Measurements from ENCODE around the gene NIPAL3.
"Not testable (repeated sequence)": the region's sequence is repeated elsewhere in the genome, so short reads cannot be mapped to it uniquely, and the experiment has no call there.

The NIPAL3 gene

DNA sequence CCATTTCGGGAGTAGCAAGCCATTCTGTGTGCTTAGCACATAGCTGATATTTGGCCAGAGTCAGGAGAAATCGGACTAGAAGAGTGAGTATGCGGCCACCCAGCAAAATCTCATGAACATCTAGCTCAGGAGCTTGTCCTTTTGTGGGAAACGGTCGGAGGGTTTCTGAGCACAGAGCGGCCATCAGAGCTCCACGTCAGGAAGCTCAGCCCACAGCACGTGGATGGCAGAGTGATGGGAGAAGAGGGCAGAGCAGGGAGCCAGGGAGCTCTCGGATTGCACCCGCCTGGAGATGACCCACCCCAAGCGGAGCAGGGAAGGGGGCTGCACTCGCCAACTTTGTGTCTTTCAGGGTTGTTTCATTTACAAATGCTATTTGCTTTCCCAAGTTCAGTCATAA lies 100.9 kb downstream of the NIPAL3 start:
- no CpG with 5 or more reads among the region's 12 CpGs for WGBS (ENCODE audit: extremely low coverage, insufficient coverage, insufficient read length)
- Histone ChIP-seq H2BK5ac (ENCODE audit: low read depth, low read length, poor library complexity) (no peak overlapping the region), H3K4me1 (ENCODE audit: control insufficient read depth in 1 of 2, insufficient read depth in 2 of 2, low read length in 2 of 2) (no peaks in the 10 kb centered on the region), H3K9me3 (ENCODE audit: insufficient read depth, low read depth, low read length) (no peaks in the 10 kb centered on the region), H3K9ac (ENCODE audit: low read length) (no peak overlapping the region), H2BK120ac (ENCODE audit: insufficient read depth, low read length, poor library complexity) (peak overlapping the region; percentile 24), H3K79me2 (ENCODE audit: control insufficient read depth, insufficient read depth, low read length, poor library complexity) (no peaks in the 10 kb centered on the region), H3K36me3 (ENCODE audit: control insufficient read depth in 1 of 2, insufficient read depth in 2 of 2, low read length in 2 of 2) (peaks cover 0 to 1% of the 10 kb centered on the region in 2 experiments), H3K79me1 (ENCODE audit: low read length) (no peaks in the 10 kb centered on the region), H3K23ac (ENCODE audit: low read length) (no peak overlapping the region), H3K4ac (ENCODE audit: low read depth, low read length) (no peak overlapping the region), H3K27ac (ENCODE audit: low read depth, low read length) (no peak overlapping the region), H4K12ac (ENCODE audit: low read depth, low read length) (no peak overlapping the region), H3K4me3 (ENCODE audit: low read depth, low read length) (no peak overlapping the region), H2AK5ac (ENCODE audit: low read length) (no peak overlapping the region), H4K91ac (ENCODE audit: low read depth, low read length) (no peak overlapping the region), H3K18ac (ENCODE audit: low read length) (no peak overlapping the region), H2AFZ (ENCODE audit: insufficient read depth, low read length, poor library complexity) (no peak overlapping the region), H4K8ac (ENCODE audit: low read depth, low read length) (peak overlapping the region; percentile 23), H3K27me3 (ENCODE audit: insufficient read depth, low read length) (no peaks in the 10 kb centered on the region), H2BK12ac (ENCODE audit: low read length) (no peak overlapping the region), H3K4me2 (ENCODE audit: low read length) (no peak overlapping the region), H3K14ac (ENCODE audit: low read length) (no peak overlapping the region)
- no peak for DNase-seq

DNA sequence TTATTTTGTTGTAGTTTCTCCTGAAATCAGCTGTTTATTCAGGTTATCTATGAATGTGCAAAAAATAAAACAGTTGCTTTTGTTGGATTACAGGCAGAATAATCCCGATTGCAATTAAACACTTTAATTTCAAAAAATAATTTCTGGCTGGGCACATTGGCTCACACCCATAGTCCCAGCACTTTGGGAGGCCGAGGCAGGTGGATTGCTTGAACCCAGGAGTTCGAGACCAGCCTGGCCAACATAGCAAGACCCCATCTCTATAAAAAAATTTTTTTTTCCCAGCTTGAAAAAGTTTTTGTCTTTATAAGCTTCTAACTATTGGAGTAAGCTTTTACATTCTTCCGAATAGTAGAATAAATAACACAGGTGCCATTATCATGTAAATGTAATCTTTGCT lies 102.3 kb downstream of the NIPAL3 start:
- H4K8ac ChIP-seq (ENCODE audit: low read depth, low read length), result no peak overlapping the region
- no peak overlapping the region for H2AK5ac ChIP-seq (ENCODE audit: low read length)
- no peak overlapping the region for H3K4me3 ChIP-seq (ENCODE audit: low read depth, low read length)
- no peak overlapping the region for H3K9ac ChIP-seq (ENCODE audit: low read length)
- H4K91ac ChIP-seq (ENCODE audit: low read depth, low read length), result no peak overlapping the region
- H3K4ac ChIP-seq (ENCODE audit: low read depth, low read length), result no peak overlapping the region
- H4K12ac ChIP-seq (ENCODE audit: low read depth, low read length), result no peak overlapping the region
- no peaks in the 10 kb centered on the region for H3K79me1 ChIP-seq (ENCODE audit: low read length)
- H2AFZ ChIP-seq (ENCODE audit: insufficient read depth, low read length, poor library complexity), result no peak overlapping the region
- H3K23ac ChIP-seq (ENCODE audit: low read length), result no peak overlapping the region
- no peak overlapping the region for H2BK120ac ChIP-seq (ENCODE audit: insufficient read depth, low read length, poor library complexity)
- no peak overlapping the region for H2BK5ac ChIP-seq (ENCODE audit: low read depth, low read length, poor library complexity)
- no CpG with 5 or more reads among the region's 4 CpGs for WGBS (ENCODE audit: extremely low coverage, insufficient coverage, insufficient read length)
- H3K27me3 ChIP-seq (ENCODE audit: insufficient read depth, low read length), result no peaks in the 10 kb centered on the region
- H3K4me2 ChIP-seq (ENCODE audit: low read length), result no peak overlapping the region
- no peaks in the 10 kb centered on the region for H3K4me1 ChIP-seq (ENCODE audit: control insufficient read depth in 1 of 2, insufficient read depth in 2 of 2, low read length in 2 of 2)
- no peak overlapping the region for H2BK12ac ChIP-seq (ENCODE audit: low read length)
- H3K36me3 ChIP-seq (ENCODE audit: control insufficient read depth in 1 of 2, insufficient read depth in 2 of 2, low read length in 2 of 2), result peaks cover 0 to 1% of the 10 kb centered on the region in 2 experiments
- no peaks in the 10 kb centered on the region for H3K79me2 ChIP-seq (ENCODE audit: control insufficient read depth, insufficient read depth, low read length, poor library complexity)
- no peak overlapping the region for H3K18ac ChIP-seq (ENCODE audit: low read length)
- no peak for DNase-seq
- H3K9me3 ChIP-seq (ENCODE audit: insufficient read depth, low read depth, low read length), result no peaks in the 10 kb centered on the region
- H3K14ac ChIP-seq (ENCODE audit: low read length), result no peak overlapping the region
- no peak overlapping the region for H3K27ac ChIP-seq (ENCODE audit: low read depth, low read length)

DNA sequence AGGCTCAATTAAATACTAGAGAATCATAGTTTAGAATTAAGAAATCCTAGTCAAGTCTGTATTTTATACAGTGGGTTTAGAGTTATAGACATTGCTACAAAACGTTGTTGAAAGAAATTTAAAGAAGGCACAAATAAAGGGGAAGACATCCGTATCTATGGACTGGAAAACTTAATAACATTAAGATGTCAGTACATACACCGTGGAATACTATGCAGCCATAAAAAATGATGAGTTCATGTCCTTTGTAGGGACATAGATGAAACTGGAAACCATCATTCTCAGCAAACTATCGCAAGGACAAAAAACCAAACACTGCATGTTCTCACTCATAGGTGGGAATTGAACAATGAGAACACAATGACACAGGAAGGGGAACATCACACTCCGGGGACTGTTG lies 104.7 kb downstream of the NIPAL3 start:
- DNase-seq; H3K79me2 ChIP-seq (ENCODE audit: control insufficient read depth, insufficient read depth, low read length, poor library complexity); H3K4me1 ChIP-seq (ENCODE audit: control insufficient read depth in 1 of 2, insufficient read depth in 2 of 2, low read length in 2 of 2); H3K23ac ChIP-seq (ENCODE audit: low read length); H3K9me3 ChIP-seq (ENCODE audit: insufficient read depth, low read depth, low read length); H4K12ac ChIP-seq (ENCODE audit: low read depth, low read length); H2BK5ac ChIP-seq (ENCODE audit: low read depth, low read length, poor library complexity); H4K91ac ChIP-seq (ENCODE audit: low read depth, low read length); H2AK5ac ChIP-seq (ENCODE audit: low read length); H3K79me1 ChIP-seq (ENCODE audit: low read length); H2AFZ ChIP-seq (ENCODE audit: insufficient read depth, low read length, poor library complexity); H3K36me3 ChIP-seq (ENCODE audit: control insufficient read depth in 1 of 2, insufficient read depth in 2 of 2, low read length in 2 of 2); H3K14ac ChIP-seq (ENCODE audit: low read length); H3K27me3 ChIP-seq (ENCODE audit: insufficient read depth, low read length); H3K4me2 ChIP-seq (ENCODE audit: low read length); H3K27ac ChIP-seq (ENCODE audit: low read depth, low read length); H4K8ac ChIP-seq (ENCODE audit: low read depth, low read length); H3K18ac ChIP-seq (ENCODE audit: low read length); H2BK12ac ChIP-seq (ENCODE audit: low read length); H3K4me3 ChIP-seq (ENCODE audit: low read depth, low read length); H3K9ac ChIP-seq (ENCODE audit: low read length); H2BK120ac ChIP-seq (ENCODE audit: insufficient read depth, low read length, poor library complexity); H3K4ac ChIP-seq (ENCODE audit: low read depth, low read length): not testable (repeated sequence)
- WGBS (ENCODE audit: extremely low coverage, insufficient coverage, insufficient read length), result no CpG with 5 or more reads among the region's 5 CpGs
